Pancreas (tissue), 10 donors: Measurements from ENCODE around the gene CEP170B. TPM values are rescaled to one million over a fixed set of nuclear protein-coding genes. Genes with fewer than 3 reads are reported as not detected.
"Not testable (repeated sequence)": the region's sequence is repeated elsewhere in the genome, so short reads cannot be mapped to it uniquely, and the experiment has no call there.

Source experiments
- ATAC-seq, 4 donors: fragments of 200-7000 bp; cut with Tn5 transposase; one replicate each; pipeline versions ENCODE4 v1.8.0 to v1.9.1; 2020; ENCODE audit warnings: mild to moderate bottlenecking in 4 of 4, moderate library complexity in 4 of 4
- DNase-seq, 6 donors: peaks; one replicate each; pipeline ENCODE4 v3.0.0-alpha.2; 2020
- FAIRE-seq: peaks from 2 replicates; lab custom pipeline; 2012; peaks lifted over from hg19 to GRCh38; lab: Jason Lieb, UNC
- H3K27ac ChIP-seq, 4 donors: fragments of 200-600 bp; sonication (generic); 1 replicate in 3 of 4; 2 replicates in 1 of 4; pipeline versions ENCODE4 v1.5.0 to v1.8.0; 2020
- H3K27me3 ChIP-seq, 4 donors: fragments of 200-600 bp; one replicate each; pipeline ENCODE4 v1.8.0; 2021
- H3K36me3 ChIP-seq, 3 donors: fragments of 200-600 bp; sonication (generic) in 1 of 3; one replicate each; pipeline versions ENCODE4 v1.5.0 to v1.8.0; 2020 to 2021
- H3K4me1 ChIP-seq, 3 donors: fragments of 200-600 bp; one replicate each; pipeline ENCODE4 v1.8.0; 2021
- H3K4me3 ChIP-seq, 4 donors: fragments of 200-600 bp; sonication (generic) in 2 of 4; one replicate each; pipeline versions ENCODE4 v1.5.0 to v1.8.0; 2020 to 2021
- H3K9me3 ChIP-seq, 4 donors: fragments of 200-600 bp; one replicate each; pipeline ENCODE4 v1.8.0; 2021
- CTCF ChIP-seq, 4 donors: fragments of 200-600 bp; sonication (generic) in 3 of 4; IDR thresholded peaks; one replicate each; pipeline versions ENCODE4 v1.5.0 to v1.8.0; 2021; ENCODE audit warnings: antibody characterized with exemption in 4 of 4
- WGBS, 2 donors: extraction: QIAGEN DNeasy Blood & Tissue Kit; methylation state at CpG; one replicate each; pipeline ENCODE4 v1.1.7; 2013; 5-methylcytosine and 5-hydroxymethylcytosine counted together
- intact Hi-C, 3 donors: fragments of 100-400 bp; cut with DNase I; formaldehyde crosslinking; loops; one replicate each; pipeline versions ENCODE4 v1.11.1 to v1.14.2; 2022
- polyA plus RNA-seq, 2 donors: library from polyadenylated mRNA; stranded (reverse); fragments of 200-250 nt; gene quantifications; one replicate each; pipeline ENCODE4 v1.2.3, GENCODE V29; 2013
- total RNA-seq, 6 donors: library from RNA; stranded (reverse); fragmentation: NEBNext Ultra II Directional in 4 of 6; extraction: Animal tissue kit (Norgen Biotek cat#: 25700) in 4 of 6; gene quantifications; one replicate each; pipeline versions ENCODE4 v1.2.1 to v1.2.4, GENCODE V29; 2021 to 2023
- donor health status: healthy with polysubstance abuse.
- donor health status: DM: no; HTN: no; CAD: no; lungs with moderate emphysema.
- donor health status: DM: no; HTN: no; CAD: no.
- donor health status: control.
- donor health status: control.
- donor health status: Bipolar disorder and iron deficiency.
- donor health status: DM: yes; HTN: yes; CAD: no.
- donor health status: DM: no; HTN: no; CAD: no.
- donor health status: DM: no; HTN: no; CAD: no.
- donor health status: DM: yes; HTN: yes; CAD: no.

The CEP170B gene
- total and polyA plus RNA-seq, 8 donors = 17.7 to 43.8 (median 21.9) TPM

- no peak for FAIRE-seq
Measured at GRCh38 chr14:104912053-104912452, 47.0 kb downstream of the CEP170B start.

GRCh38 chr14:104913435-104913834 is 48.4 kb downstream of the CEP170B start:
- no peak for FAIRE-seq
- Histone ChIP-seq H3K4me1 (no peaks in the 10 kb centered on the region), H3K27ac (no peak overlapping the region), H3K9me3 (no peaks in the 10 kb centered on the region), H3K36me3 (no peaks in the 10 kb centered on the region), H3K27me3 (no peaks in the 10 kb centered on the region), H3K4me3 (no peak overlapping the region)
- intact Hi-C loops = no loop called here
- ATAC-seq = no peak
- TF ChIP-seq CTCF (IDR thresholded peaks at IDR 0.05) = no peak
- 87 to 92% methylated on average over 7 of the region's 7 CpGs for WGBS, 2 donors
- DNase-seq = no peak

More at GRCh38 chr14:104912053-104912452, 47.0 kb downstream of the CEP170B start:
- Histone ChIP-seq H3K4me1 (no peaks in the 10 kb centered on the region), H3K36me3 (no peaks in the 10 kb centered on the region), H3K27me3 (no peaks in the 10 kb centered on the region), H3K4me3 (no peak overlapping the region), H3K9me3 (no peaks in the 10 kb centered on the region), H3K27ac (no peak overlapping the region)
- no peak for TF ChIP-seq CTCF (IDR thresholded peaks at IDR 0.05)
- DNase-seq = no peak
- ATAC-seq = no peak
- WGBS, 2 donors = 71 to 79% methylated on average over 3 of the region's 3 CpGs
- intact Hi-C loops = no loop called here

GRCh38 chr14:104917116-104917515 is 52.0 kb downstream of the CEP170B start:
- DNase-seq (no peak), FAIRE-seq (no peak), ATAC-seq (no peak)
- Histone ChIP-seq H3K4me3 (no peak overlapping the region), H3K9me3 (no peaks in the 10 kb centered on the region), H3K27me3 (no peaks in the 10 kb centered on the region), H3K36me3 (no peaks in the 10 kb centered on the region), H3K4me1 (no peaks in the 10 kb centered on the region), H3K27ac (no peak overlapping the region)
- WGBS, 2 donors = 80 to 84% methylated on average over 9 of the region's 9 CpGs
- TF ChIP-seq CTCF (IDR thresholded peaks at IDR 0.05) = no peak
- intact Hi-C loops = no loop called here

- no peaks in the 10 kb centered on the region for H3K27me3 ChIP-seq
- H3K27ac ChIP-seq = no peak overlapping the region
- FAIRE-seq (no peak), DNase-seq (no peak), ATAC-seq (no peak)
- intact Hi-C loops = no loop called here
- H3K4me3 ChIP-seq = no peak overlapping the region
- WGBS, 2 donors = 75 to 78% methylated on average over 4 of the region's 4 CpGs
- no peak for TF ChIP-seq CTCF (IDR thresholded peaks at IDR 0.05)
- H3K4me1 ChIP-seq = no peaks in the 10 kb centered on the region
- H3K36me3 ChIP-seq = no peaks in the 10 kb centered on the region
- H3K9me3 ChIP-seq = no peaks in the 10 kb centered on the region
Measured at GRCh38 chr14:104917993-104918392, 52.9 kb downstream of the CEP170B start.

- H3K36me3 ChIP-seq, DNase-seq, H3K9me3 ChIP-seq, H3K27me3 ChIP-seq, ATAC-seq, H3K4me3 ChIP-seq, H3K27ac ChIP-seq, intact Hi-C loops, FAIRE-seq, H3K4me1 ChIP-seq: not testable (repeated sequence)
- WGBS, 2 donors = 67 to 69% methylated on average over 12 of the region's 12 CpGs
Measured at GRCh38 chr14:104919152-104919992, 54.3 kb downstream of the CEP170B start.
